Astrocyte (in vitro differentiated cells and primary cell): ENCODE results near the gene SVEP1. TPM values are rescaled to one million over a fixed set of nuclear protein-coding genes. Genes with fewer than 3 reads are reported as not detected.

Experiments used
- DNase-seq: peaks from one replicate; pipeline ENCODE4 v3.0.0-alpha.2; 2010; ENCODE audit warnings: low read depth
- FAIRE-seq: peaks from 2 replicates; lab custom pipeline; 2011; peaks lifted over from hg19 to GRCh38; lab: Jason Lieb, UNC
- H2AFZ ChIP-seq: 2 replicates; pipeline ENCODE4 v1.6.0; 2012; ENCODE audit warnings: low read depth, low read length, inconsistent platforms
- H3K27ac ChIP-seq: 2 replicates; pipeline ENCODE4 v1.5.1; 2011; ENCODE audit warnings: low read depth, low read length, inconsistent platforms
- H3K27me3 ChIP-seq: 2 replicates; pipeline ENCODE4 v1.6.0; 2011; ENCODE audit warnings: low read length, inconsistent platforms; ENCODE audit not compliant: insufficient read depth
- H3K36me3 ChIP-seq: 2 replicates; pipeline ENCODE4 v1.5.1; 2011; ENCODE audit warnings: low read length, inconsistent platforms; ENCODE audit not compliant: insufficient read depth
- H3K4me1 ChIP-seq: 2 replicates; pipeline ENCODE4 v1.5.1; 2011; ENCODE audit warnings: low read length, inconsistent platforms; ENCODE audit not compliant: insufficient read depth
- H3K4me2 ChIP-seq: 2 replicates; pipeline ENCODE4 v1.6.0; 2012; ENCODE audit warnings: low read length, inconsistent platforms
- H3K4me3 ChIP-seq: 2 replicates; pipeline ENCODE4 v1.5.1; 2011; ENCODE audit warnings: low read depth, mild to moderate bottlenecking, low read length, inconsistent platforms; ENCODE audit not compliant: insufficient read depth
- H3K79me2 ChIP-seq: 2 replicates; pipeline ENCODE4 v1.6.0; 2012; ENCODE audit warnings: mild to moderate bottlenecking, low read length, inconsistent platforms; ENCODE audit not compliant: insufficient read depth
- H3K9ac ChIP-seq: 2 replicates; pipeline ENCODE4 v1.6.0; 2012; ENCODE audit warnings: mild to moderate bottlenecking, low read length, inconsistent platforms
- H3K9me3 ChIP-seq: 2 replicates; pipeline ENCODE4 v1.5.1; 2012; ENCODE audit warnings: low read depth, mild to moderate bottlenecking, low read length, inconsistent platforms; ENCODE audit not compliant: insufficient read depth
- H4K20me1 ChIP-seq: 2 replicates; pipeline ENCODE4 v1.6.0; 2012; ENCODE audit warnings: low read length, inconsistent platforms; ENCODE audit not compliant: insufficient read depth
- H3K27ac Mint-ChIP-seq: one replicate; pipeline ENCODE4 v1.8.0; 2021; ENCODE audit warnings: mild to moderate bottlenecking, mixed read lengths; ENCODE audit not compliant: unreplicated experiment
- H3K27me3 Mint-ChIP-seq: one replicate; pipeline ENCODE4 v1.8.0; 2021; ENCODE audit warnings: low read depth, mixed read lengths; ENCODE audit not compliant: unreplicated experiment
- H3K36me3 Mint-ChIP-seq: one replicate; pipeline ENCODE4 v1.8.0; 2021; ENCODE audit warnings: low read depth, mixed read lengths; ENCODE audit not compliant: unreplicated experiment
- H3K4me1 Mint-ChIP-seq: one replicate; pipeline ENCODE4 v1.8.0; 2021; ENCODE audit warnings: low read depth, mixed read lengths; ENCODE audit not compliant: unreplicated experiment
- H3K4me3 Mint-ChIP-seq: one replicate; pipeline ENCODE4 v1.8.0; 2021; ENCODE audit warnings: mild to moderate bottlenecking, moderate library complexity, mixed read lengths; ENCODE audit not compliant: unreplicated experiment
- H3K9me3 Mint-ChIP-seq: one replicate; pipeline ENCODE4 v1.8.0; 2021; ENCODE audit warnings: mild to moderate bottlenecking, mixed read lengths; ENCODE audit not compliant: unreplicated experiment
- CTCF ChIP-seq: IDR thresholded peaks from 2 replicates; pipeline ENCODE4 v1.5.1; 2011; ENCODE audit warnings: low read depth, mild to moderate bottlenecking, inconsistent platforms, low read length, moderate library complexity; ENCODE audit not compliant: insufficient read depth
- EZH2 ChIP-seq: IDR thresholded peaks from 2 replicates; pipeline ENCODE4 v1.6.1; 2012; ENCODE audit warnings: mild to moderate bottlenecking, low read length, inconsistent platforms; ENCODE audit not compliant: insufficient read depth
- total RNA-seq: library from RNA; stranded (reverse); gene quantifications from 2 replicates; pipeline ENCODE4 v1.2.1, GENCODE V29; 2021

The SVEP1 gene
- total RNA-seq, 1 donor from 2014 or later = 1.1 TPM

- Mint-ChIP-seq H3K27me3 (no peaks in the 10 kb centered on the region), H3K36me3 (no peaks in the 10 kb centered on the region)
- no peak overlapping the region for H3K4me3 ChIP-seq
Observed at GRCh38 chr9:110468950-110469349, 110.6 kb downstream of the SVEP1 start.

GRCh38 chr9:110465190-110465589, 114.4 kb downstream of the SVEP1 start:
- Mint-ChIP-seq H3K27ac (no peak overlapping the region), H3K4me3 (no peak overlapping the region), H3K27me3 (no peaks in the 10 kb centered on the region), H3K4me1 (no peaks in the 10 kb centered on the region), H3K36me3 (no peaks in the 10 kb centered on the region), H3K9me3 (no peaks in the 10 kb centered on the region)
- no peak overlapping the region for H3K9ac ChIP-seq
- H3K9me3 ChIP-seq = no peaks in the 10 kb centered on the region
- no peaks in the 10 kb centered on the region for H4K20me1 ChIP-seq
- H3K79me2 ChIP-seq = no peaks in the 10 kb centered on the region
- no peaks in the 10 kb centered on the region for H3K4me1 ChIP-seq
- TF ChIP-seq EZH2 (no peak), CTCF (no peak)
- H3K36me3 ChIP-seq = no peaks in the 10 kb centered on the region
- no peak overlapping the region for H3K4me3 ChIP-seq
- H3K27ac ChIP-seq = no peak overlapping the region
- FAIRE-seq = no peak
- no peak for DNase-seq
- H3K4me2 ChIP-seq = no peak overlapping the region
- no peaks in the 10 kb centered on the region for H3K27me3 ChIP-seq
- H2AFZ ChIP-seq = no peak overlapping the region

More at GRCh38 chr9:110468950-110469349, 110.6 kb downstream of the SVEP1 start:
- no peak overlapping the region for H3K9ac ChIP-seq
- H3K27me3 ChIP-seq = no peaks in the 10 kb centered on the region
- TF ChIP-seq CTCF (no peak), EZH2 (no peak)
- H3K4me1 Mint-ChIP-seq = no peaks in the 10 kb centered on the region
- no peaks in the 10 kb centered on the region for H3K79me2 ChIP-seq
- H3K4me1 ChIP-seq = no peaks in the 10 kb centered on the region
- DNase-seq (no peak), FAIRE-seq (no peak)
- no peaks in the 10 kb centered on the region for H3K36me3 ChIP-seq
- no peak overlapping the region for H3K4me3 Mint-ChIP-seq
- no peaks in the 10 kb centered on the region for H3K9me3 ChIP-seq
- no peak overlapping the region for H2AFZ ChIP-seq
- no peak overlapping the region for H3K4me2 ChIP-seq
- H3K27ac Mint-ChIP-seq = no peak overlapping the region
- no peaks in the 10 kb centered on the region for H3K9me3 Mint-ChIP-seq
- no peaks in the 10 kb centered on the region for H4K20me1 ChIP-seq
- H3K27ac ChIP-seq = no peak overlapping the region

DNA sequence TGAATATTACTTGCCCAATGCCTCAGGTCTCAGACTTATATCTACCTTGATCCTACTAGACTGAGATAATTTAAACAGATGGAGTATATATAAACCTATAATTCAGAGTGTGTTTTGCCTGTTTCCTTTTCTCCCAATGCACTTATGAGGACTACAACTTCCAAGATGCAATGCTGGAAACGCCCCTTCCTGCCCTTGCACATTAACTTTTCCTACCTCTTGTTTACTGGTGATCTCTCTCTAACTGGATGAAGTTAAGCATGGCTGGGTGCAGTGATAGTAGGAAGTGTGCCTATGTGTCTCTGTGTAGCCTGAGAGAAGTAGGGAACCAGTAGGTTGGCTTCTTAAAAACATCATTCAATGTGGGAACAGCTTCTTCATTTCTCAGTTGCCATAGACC, 115.2 kb downstream of the SVEP1 start:
- TF ChIP-seq EZH2 (no peak), CTCF (no peak)
- FAIRE-seq = no peak
- H3K27me3 Mint-ChIP-seq = no peaks in the 10 kb centered on the region

More for the DNA sequence above, 115.2 kb downstream of the SVEP1 start:
- Mint-ChIP-seq H3K4me3 (no peak overlapping the region), H3K27ac (no peak overlapping the region), H3K4me1 (no peaks in the 10 kb centered on the region), H3K9me3 (no peaks in the 10 kb centered on the region), H3K36me3 (no peaks in the 10 kb centered on the region)
- Histone ChIP-seq H2AFZ (peak overlapping the region; percentile 36), H3K27me3 (no peaks in the 10 kb centered on the region), H3K79me2 (no peaks in the 10 kb centered on the region), H3K4me1 (no peaks in the 10 kb centered on the region), H3K27ac (no peak overlapping the region), H3K4me3 (no peak overlapping the region), H4K20me1 (no peaks in the 10 kb centered on the region), H3K9me3 (no peaks in the 10 kb centered on the region), H3K9ac (no peak overlapping the region), H3K4me2 (no peak overlapping the region), H3K36me3 (no peaks in the 10 kb centered on the region)
- DNase-seq = no peak
